WI38 (cell line): Measurements from ENCODE around the gene SMURF2.

Experiments used
- H3K4me3 ChIP-seq: 2 replicates; pipeline ENCODE4 v1.5.1; 2011; ENCODE audit warnings: low read depth, mild to moderate bottlenecking, control low read depth, low read length
- CTCF ChIP-seq: IDR thresholded peaks from 2 replicates; pipeline ENCODE4 v1.5.1; 2012; ENCODE audit warnings: low read depth, mild to moderate bottlenecking, control low read depth, low read length

The SMURF2 gene

DNA sequence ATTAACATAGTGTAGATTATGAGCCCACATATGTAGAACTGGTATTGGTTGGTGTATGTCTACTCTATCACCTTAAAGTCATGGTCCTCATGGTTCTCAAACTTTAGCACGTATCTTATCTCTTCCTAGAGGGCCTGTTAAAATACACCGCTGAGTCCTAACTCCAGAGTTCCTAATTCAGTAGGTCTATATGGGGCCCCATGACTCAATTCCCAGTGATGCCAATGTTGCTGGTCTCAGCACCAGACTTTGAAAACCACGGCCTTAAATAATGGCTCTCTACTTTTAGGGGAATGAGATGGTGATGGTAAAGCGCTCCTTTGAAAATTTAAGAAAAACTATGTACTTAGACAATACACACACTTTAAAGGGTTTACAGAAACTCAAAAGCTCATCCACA, 36.6 kb downstream of the SMURF2 start:
- H3K4me3 ChIP-seq, result no peak overlapping the region
- no peak for TF ChIP-seq CTCF

GRCh38 chr17:64622931-64623654, 39.0 kb downstream of the SMURF2 start:
- TF ChIP-seq CTCF, result no peak
- H3K4me3 ChIP-seq, result no peak overlapping the region

DNA sequence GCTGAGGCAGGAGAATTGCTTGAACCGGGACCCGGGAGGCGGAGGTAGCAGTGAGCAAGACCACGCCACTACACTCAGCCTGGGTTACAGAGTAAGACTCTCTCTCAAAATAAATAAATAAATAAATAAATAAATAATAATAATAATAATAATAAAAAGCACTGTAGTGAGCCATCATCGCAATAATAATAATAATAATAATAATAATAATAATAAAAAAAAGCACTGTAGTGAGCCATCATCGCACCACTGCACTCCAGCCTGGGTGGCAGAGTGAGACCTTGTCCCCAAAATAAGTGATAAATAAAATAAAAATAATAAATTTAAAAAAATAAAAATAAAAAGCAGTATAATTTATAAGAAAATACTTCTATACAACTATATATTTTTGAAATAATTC, 40.3 kb downstream of the SMURF2 start:
- TF ChIP-seq CTCF, result no peak

DNA sequence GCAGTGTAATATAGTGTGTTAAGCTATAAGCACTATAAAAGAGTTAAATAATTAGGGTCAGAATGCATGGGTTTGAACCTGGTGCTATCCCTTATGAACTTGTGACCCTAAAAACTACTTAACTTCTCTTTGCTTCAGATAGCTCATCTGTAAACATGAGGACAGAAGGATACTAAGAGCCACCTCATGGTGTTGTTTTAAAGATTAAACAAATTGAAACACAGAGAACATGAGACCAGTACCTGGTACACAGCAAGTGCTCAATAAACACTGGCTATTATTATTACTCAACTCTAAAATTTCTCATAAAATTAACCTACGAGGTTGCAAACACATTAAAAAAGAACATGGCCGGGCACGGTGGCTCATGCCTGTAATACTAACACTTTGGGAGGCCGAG, 43.3 kb downstream of the SMURF2 start:
- no peak overlapping the region for H3K4me3 ChIP-seq
- TF ChIP-seq CTCF, result no peak

More for the DNA sequence above, 40.3 kb downstream of the SMURF2 start:
- no peak overlapping the region for H3K4me3 ChIP-seq

- H3K4me3 ChIP-seq, result no peak overlapping the region
- no peak for TF ChIP-seq CTCF
These were observed 44.9 kb downstream of the SMURF2 start for GRCh38 chr17:64617125-64617780.

DNA sequence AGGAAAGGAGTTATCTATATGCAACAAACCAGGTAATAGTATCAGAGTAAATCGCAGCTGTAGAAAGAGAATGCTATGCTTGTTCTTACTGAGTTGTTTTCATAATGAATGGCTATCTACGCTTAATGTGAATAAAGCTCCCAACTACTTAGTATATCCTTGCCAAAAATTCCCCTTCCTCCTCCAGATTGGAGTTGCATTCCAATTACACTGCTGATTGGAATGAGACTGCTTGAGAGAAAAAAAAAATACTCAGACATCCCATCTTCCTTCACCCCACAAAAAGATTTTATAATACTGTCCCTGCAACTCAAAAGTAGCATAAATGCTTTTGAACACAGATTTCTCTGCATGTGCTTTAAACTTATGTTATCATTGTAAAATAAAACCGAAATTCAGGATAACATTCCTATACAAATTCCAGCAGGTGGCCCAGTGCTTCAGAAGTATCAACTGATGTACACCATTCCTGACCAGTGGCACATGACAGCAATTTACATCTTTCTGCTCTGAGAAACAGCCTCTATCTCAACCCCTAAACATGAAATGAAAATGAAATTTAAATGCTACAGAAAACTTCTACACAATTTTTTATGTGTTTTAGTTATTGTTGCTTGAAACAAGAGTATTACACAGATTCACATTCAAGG, 47.0 kb downstream of the SMURF2 start:
- TF ChIP-seq CTCF, result no peak
- no peak overlapping the region for H3K4me3 ChIP-seq
